HG02571 (cell line): ENCODE measurements around the gene VANGL1.

ENCODE experiments used
- ATAC-seq: cut with Tn5 transposase; IDR thresholded peaks from one replicate; pipeline ENCODE4 v1.9.1; 2021; ENCODE audit warnings: mild to moderate bottlenecking, moderate library complexity; ENCODE audit not compliant: unreplicated experiment

The VANGL1 gene

DNA sequence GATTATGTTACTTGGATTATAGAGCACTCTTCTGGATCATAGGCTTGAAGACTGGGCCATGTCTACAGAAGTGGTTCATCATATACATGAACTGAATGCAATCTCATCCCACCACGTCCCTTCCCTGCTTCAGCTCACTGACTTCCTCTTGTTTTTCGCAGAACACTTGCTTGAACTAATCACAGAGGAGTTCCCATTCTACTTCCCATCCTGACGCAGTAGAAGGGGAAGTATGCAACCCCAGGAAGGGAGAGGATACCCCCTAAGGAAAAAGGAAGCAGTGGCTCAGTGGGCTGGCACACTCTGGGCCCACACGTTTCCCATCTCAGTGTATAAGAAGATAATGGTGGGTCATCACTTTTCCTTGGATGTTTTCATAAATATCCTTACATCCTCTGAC lies 90.5 kb downstream of the VANGL1 start:
- no peak for ATAC-seq

DNA sequence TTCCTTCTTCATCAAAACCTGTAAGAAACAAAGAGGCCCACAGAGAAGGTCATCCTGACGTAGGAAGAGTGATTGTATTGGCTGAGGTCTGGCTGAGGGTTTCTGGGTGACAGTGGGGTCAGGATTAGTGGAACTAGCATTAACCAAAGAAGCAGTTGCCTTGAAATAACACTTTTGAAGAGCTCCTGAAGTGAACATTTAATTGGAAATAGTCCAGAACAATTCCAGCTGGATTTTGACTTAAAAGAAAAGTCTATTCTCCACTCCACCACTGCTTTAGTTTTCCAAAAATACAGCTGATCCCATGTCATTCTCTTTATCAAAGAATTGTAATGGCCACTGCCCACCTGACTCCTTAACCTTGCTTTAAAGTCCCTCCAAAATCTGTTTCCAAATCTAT lies 99.0 kb downstream of the VANGL1 start:
- ATAC-seq: no peak

DNA sequence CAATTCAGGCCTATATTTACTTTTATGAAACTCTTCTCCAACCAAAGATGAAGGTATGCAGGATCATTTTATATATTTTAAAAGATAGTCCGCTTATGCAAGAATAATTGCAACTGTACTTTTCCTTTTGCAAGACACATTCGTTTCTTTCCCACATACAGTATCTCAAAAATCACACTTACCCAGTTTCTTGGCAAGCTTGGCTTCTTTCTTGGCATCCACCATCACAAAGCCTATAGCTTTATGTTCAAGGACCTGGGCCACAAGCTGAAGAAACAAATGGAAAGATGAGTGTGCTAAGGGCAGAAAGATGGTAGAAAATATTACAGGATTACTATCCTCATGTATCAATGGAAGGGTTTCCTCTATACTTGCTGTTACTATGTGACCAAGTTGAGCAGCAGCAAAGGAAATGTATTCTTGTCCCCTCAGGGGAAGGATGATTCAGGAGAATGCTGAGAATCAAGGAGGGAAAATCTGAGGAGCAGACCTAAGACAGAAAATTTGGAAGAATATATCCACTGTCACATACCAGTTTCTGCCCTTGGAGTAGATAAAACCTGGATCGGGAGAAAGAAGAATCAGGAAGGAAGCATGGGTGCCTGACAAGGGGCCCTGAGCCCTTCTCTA lies 103.0 kb downstream of the VANGL1 start:
- ATAC-seq: no peak

DNA sequence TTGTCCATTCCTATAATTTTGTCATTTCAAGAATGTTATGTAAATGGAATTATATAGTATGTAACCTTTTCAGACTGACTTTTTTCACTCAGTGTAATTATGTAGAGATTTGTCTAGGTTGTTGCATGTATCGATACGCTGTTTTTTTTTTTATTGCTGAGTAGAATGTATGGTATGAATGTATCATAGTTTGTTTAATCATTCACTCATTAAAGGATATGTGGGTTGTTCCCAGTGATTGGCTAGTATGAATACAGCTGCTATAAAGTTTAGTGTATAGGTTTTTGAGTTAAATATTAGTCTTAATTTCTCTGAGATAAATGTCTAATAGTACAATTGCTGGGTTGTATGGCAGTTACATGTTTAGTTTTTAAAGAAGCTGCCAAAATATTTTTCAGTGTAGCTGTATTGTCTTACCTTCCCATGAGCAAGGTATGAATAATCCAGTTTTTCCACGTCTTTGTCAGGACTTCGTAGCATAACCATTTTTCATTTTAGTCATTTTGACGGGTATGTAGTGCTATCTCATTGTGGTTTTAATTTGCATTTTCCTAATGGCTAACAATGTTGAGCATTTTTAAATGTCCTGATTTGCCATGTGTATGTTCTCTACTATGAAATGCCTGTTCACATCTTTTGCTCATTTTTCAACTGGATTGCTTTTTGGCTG lies 104.4 kb downstream of the VANGL1 start:
- no peak for ATAC-seq
